Diencephalon (tissue), 1 donor: ENCODE measurements around the gene HEMK1. TPM values are rescaled to one million over a fixed set of nuclear protein-coding genes. Genes with fewer than 3 reads are reported as not detected.

Experiments
- total RNA-seq: library from RNA; depleted of rRNA; stranded (reverse); fragments of >200 nt; gene quantifications from one replicate; pipeline ENCODE4 v1.2.3, GENCODE V29; 2014

The HEMK1 gene, protein sequence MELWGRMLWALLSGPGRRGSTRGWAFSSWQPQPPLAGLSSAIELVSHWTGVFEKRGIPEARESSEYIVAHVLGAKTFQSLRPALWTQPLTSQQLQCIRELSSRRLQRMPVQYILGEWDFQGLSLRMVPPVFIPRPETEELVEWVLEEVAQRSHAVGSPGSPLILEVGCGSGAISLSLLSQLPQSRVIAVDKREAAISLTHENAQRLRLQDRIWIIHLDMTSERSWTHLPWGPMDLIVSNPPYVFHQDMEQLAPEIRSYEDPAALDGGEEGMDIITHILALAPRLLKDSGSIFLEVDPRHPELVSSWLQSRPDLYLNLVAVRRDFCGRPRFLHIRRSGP
- 5.5 TPM for total RNA-seq

GRCh38 chr3:50568947-50569749, at the start of gene HEMK1:
Gene HEMK1, plus strand, starts transcription at chr3:50569522. Its CDS starts 1,583 bp downstream, at chr3:50571105.

GRCh38 chr3:50567386-50568167, 1.7 kb upstream of the HEMK1 start, which contains the start of gene C3orf18:
Gene C3orf18, minus strand, starts transcription at chr3:50567747. Its CDS starts 2,048 bp downstream, at chr3:50565699.

DNA sequence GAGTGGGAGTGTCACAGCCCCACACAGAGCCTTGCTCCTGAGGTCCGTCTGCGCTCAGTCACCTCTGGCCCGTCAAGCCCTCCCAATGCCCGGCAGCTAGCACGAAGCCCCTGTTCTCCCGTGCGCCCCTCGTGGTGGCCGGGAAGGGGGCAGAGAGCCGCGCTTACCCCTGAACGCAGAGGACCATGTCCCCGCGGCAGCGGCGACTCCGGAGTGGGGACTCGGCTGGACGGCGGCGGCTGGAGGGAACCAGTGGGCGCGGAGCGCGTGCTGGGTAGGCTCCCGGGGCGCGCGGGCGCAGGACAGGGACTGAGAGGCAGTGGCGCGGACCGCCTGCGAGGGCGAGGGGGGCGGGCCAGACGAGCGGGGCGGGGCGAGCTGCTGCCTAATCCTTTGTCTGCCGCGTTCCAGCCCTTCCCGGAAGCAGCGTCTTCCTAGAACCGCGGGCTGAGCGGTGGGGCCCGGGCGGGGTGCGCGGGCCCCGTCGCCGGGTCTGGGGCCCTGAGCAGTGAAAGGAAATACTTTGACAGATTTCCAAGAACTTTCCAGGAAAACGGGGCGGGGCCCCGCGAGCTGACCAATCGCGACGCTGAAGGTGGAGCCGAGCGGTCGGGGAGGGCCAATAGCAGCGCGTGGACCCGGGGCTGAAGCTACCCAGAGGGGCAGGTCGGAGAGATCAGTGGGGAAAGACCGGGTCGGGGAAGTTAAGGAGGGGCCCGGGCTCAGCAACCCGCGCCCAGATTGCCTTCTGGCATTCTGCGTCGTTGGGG, 42.3 kb downstream of the HEMK1 start, which contains the start of gene CISH:
TSS of gene CISH (minus strand) at position 311 of the 770 bp plus-strand sequence. CDS start at position 187, 124 bp downstream.

DNA sequence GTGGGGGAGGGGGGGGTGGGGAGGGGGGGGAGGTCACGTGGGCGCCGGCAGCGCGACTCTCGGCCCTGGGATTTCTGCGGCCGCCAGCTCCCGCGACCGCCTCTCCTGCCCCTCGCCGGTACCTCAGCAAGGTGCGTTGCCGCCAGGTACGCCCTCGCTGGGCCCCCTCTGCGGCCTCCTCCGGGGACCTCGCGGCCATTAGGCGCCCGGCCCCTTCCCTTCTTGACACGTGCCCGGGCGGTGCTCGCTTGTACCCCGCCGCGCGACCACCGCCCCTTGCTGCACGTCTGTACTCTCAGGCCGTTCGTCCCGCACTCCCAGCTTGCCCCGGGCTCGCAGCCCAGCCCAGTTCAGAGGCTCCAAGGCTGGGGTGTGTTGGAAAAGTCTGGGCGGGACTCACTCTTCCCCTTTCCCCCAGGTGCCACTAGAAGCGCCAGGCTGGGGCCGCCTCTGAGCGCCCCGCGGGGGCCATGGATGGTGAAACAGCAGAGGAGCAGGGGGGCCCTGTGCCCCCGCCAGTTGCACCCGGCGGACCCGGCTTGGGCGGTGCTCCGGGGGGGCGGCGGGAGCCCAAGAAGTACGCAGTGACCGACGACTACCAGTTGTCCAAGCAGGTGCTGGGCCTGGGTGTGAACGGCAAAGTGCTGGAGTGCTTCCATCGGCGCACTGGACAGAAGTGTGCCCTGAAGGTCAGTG, 47.9 kb downstream of the HEMK1 start, which contains the start of gene MAPKAPK3:
TSS of gene MAPKAPK3 (plus strand) at position 56 of the 696 bp plus-strand sequence. CDS start at position 471, 415 bp downstream.

Other genes starting within 250 kb of the HEMK1 start
- 30.0 TPM for gene HYAL2, start 246.8 kb upstream of the HEMK1 start, total RNA-seq
- gene TUSC2, start 241.3 kb upstream of the HEMK1 start, total RNA-seq: 23.8 TPM
- 12.2 TPM for gene RASSF1, start 228.7 kb upstream of the HEMK1 start, total RNA-seq
- gene ZMYND10, start 223.8 kb upstream of the HEMK1 start, total RNA-seq: 23.8 TPM
- gene NPRL2, start 218.7 kb upstream of the HEMK1 start, total RNA-seq: 30.4 TPM
- 15.2 TPM for gene CYB561D2, start 218.7 kb upstream of the HEMK1 start, total RNA-seq
- gene TMEM115, start 210.0 kb upstream of the HEMK1 start, total RNA-seq: 21.0 TPM
- 25.4 TPM for gene CACNA2D2, start 65.9 kb upstream of the HEMK1 start, total RNA-seq
- gene C3orf18, start 1.8 kb upstream of the HEMK1 start, total RNA-seq: 28.1 TPM
- 0.46 TPM for gene CISH, start 42.3 kb downstream of the HEMK1 start, total RNA-seq
- 8.3 TPM for gene MAPKAPK3, start 47.6 kb downstream of the HEMK1 start, total RNA-seq
- 45.0 TPM for gene DOCK3, start 105.4 kb downstream of the HEMK1 start, total RNA-seq